Mammary microvascular endothelial cell (primary cell): ENCODE data around the gene ZKSCAN1. TPM values are rescaled to one million over a fixed set of nuclear protein-coding genes. Genes with fewer than 3 reads are reported as not detected.

ENCODE experiments used
- total RNA-seq: library from RNA; depleted of rRNA; stranded (reverse); fragments of >200 nt; gene quantifications from 2 replicates; pipeline ENCODE4 v1.2.3, GENCODE V29; 2015

ZKSCAN1 gene
- total RNA-seq = 11.3 and 13.6 TPM in 2 replicates

GRCh38 chr7:100015232-100016214 lies at the start of gene ZKSCAN1:
ZKSCAN1 (plus strand) TSS chr7:100015596; CDS start chr7:100023507, 7,911 bp downstream.

GRCh38 chr7:99975782-99976521 lies 39.4 kb upstream of the ZKSCAN1 start, which contains the start of gene AZGP1:
AZGP1 (minus strand) TSS chr7:99976031; CDS start chr7:99976020, 11 bp downstream.

GRCh38 chr7:100049441-100050291 lies 34.3 kb downstream of the ZKSCAN1 start, which contains the start of gene ZSCAN21:
ZSCAN21 (plus strand) TSS chr7:100049774; CDS start chr7:100057007, 7,233 bp downstream.

GRCh38 chr7:100081535-100082102 lies 66.2 kb downstream of the ZKSCAN1 start, which contains the start of gene ZNF3:
ZNF3 (minus strand) TSS chr7:100081723; CDS start chr7:100077357, 4,366 bp downstream.

GRCh38 chr7:100088621-100089457 lies 73.4 kb downstream of the ZKSCAN1 start, which contains the start of gene COPS6:
COPS6 (plus strand) TSS chr7:100088969; CDS start chr7:100088991, 22 bp downstream.

Other genes starting within 250 kb of the ZKSCAN1 start
- not detected in 2 replicates for gene CYP3A4, start 231.4 kb upstream of the ZKSCAN1 start, total RNA-seq
- gene CYP3A43, start 187.6 kb upstream of the ZKSCAN1 start, total RNA-seq = not detected in 2 replicates
- gene OR2AE1, start 138.6 kb upstream of the ZKSCAN1 start, total RNA-seq = not detected in 2 replicates
- 24.0 and 25.8 TPM in 2 replicates for gene TRIM4, start 96.1 kb upstream of the ZKSCAN1 start, total RNA-seq
- gene GJC3, start 86.0 kb upstream of the ZKSCAN1 start, total RNA-seq = not detected in 2 replicates
- not detected in 2 replicates for gene AZGP1, start 39.6 kb upstream of the ZKSCAN1 start, total RNA-seq
- 6.1 and 8.3 TPM in 2 replicates for gene ZSCAN21, start 34.2 kb downstream of the ZKSCAN1 start, total RNA-seq
- 19.1 and 21.1 TPM in 2 replicates for gene ZNF3, start 66.1 kb downstream of the ZKSCAN1 start, total RNA-seq
- 102 and 125 TPM in 2 replicates for gene COPS6, start 73.4 kb downstream of the ZKSCAN1 start, total RNA-seq
- gene MCM7, start 85.8 kb downstream of the ZKSCAN1 start, total RNA-seq = 149 and 155 TPM in 2 replicates
- gene AP4M1, start 86.0 kb downstream of the ZKSCAN1 start, total RNA-seq = 16.1 and 18.5 TPM in 2 replicates
- 56.0 and 63.9 TPM in 2 replicates for gene TAF6, start 103.8 kb downstream of the ZKSCAN1 start, total RNA-seq
- gene CNPY4, start 104.0 kb downstream of the ZKSCAN1 start, total RNA-seq = 23.8 and 25.7 TPM in 2 replicates
- gene MBLAC1, start 111.4 kb downstream of the ZKSCAN1 start, total RNA-seq = 4.7 and 5.0 TPM in 2 replicates
- 184 and 224 TPM in 2 replicates for gene LAMTOR4, start 133.3 kb downstream of the ZKSCAN1 start, total RNA-seq
- 4.7 and 6.3 TPM in 2 replicates for gene TRAPPC14, start 143.1 kb downstream of the ZKSCAN1 start, total RNA-seq
- gene GAL3ST4, start 153.0 kb downstream of the ZKSCAN1 start, total RNA-seq = 2.7 and 3.9 TPM in 2 replicates
- gene GPC2, start 161.8 kb downstream of the ZKSCAN1 start, total RNA-seq = 0.89 and 1.00 TPM in 2 replicates
- gene STAG3, start 162.3 kb downstream of the ZKSCAN1 start, total RNA-seq = 0.10 and 0.13 TPM in 2 replicates
- not detected in 2 replicates for gene PVRIG, start 204.4 kb downstream of the ZKSCAN1 start, total RNA-seq